GM18858 (cell line): ENCODE results near the gene SLC22A12.

Source experiments
- ATAC-seq: cut with Tn5 transposase; IDR thresholded peaks from one replicate; pipeline ENCODE4 v1.9.1; 2021; ENCODE audit not compliant: unreplicated experiment

The SLC22A12 gene

DNA sequence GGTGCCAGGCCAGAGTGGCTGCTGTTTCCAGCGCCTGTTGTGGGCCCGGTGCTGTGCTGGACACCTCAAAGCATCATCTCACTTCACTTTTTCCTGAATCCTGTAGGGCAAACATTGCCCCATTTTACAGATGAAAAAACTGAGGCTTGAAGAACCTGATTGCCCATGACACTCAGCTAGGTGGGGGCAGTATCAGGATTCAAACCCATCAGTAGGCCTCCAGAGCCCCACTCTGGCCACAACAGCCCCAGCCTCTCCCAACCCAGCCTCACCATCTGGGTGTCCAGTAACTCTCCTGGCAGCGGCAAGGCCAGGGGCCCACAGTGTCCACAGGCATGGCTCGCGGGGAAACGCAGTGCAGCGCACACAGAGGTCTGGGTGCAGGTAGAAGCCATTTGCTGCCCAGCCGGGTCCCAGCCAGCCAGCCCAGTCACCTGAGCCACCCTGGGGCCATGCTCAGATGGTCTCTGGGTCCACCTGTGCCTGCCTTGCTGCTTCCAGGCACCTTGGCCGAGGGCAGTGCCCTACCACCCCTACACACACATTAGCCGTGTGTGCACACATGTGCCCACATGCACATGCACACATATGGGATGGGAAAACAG, 11.5 kb downstream of the SLC22A12 start:
- no peak for ATAC-seq

DNA sequence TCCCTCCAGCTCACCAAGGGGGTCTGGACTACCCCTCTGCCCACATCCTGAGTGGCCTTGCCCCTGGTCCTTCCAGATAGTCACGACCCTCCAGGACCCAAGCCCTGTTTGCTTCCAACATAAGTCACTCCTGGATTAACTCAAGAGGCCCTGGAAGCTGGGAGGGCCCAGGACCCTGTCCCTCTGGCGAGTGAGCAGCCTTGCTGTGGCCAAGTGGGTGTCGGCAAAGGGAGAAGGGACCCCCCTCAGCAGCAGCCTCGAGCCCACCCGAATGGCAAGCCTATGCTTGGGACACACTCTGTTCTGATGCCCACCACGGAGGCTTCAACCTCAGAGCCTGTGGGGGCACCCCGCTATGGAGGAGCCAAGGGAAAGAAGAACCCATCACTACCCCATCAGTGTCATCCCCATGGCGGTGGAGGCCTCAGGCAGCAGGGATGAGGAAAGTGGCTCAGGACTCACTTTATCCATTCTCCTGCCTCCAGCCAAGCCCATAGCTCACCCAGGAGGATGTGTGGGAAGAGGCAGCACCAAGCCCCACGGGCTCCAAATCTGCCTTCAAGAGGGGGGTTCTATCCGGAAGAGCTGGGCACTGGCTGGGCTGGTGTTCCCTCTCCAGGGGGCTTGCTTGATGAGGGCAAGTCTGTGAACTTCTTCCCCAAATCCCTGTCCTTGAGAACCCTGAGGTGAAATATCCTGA, 12.5 kb downstream of the SLC22A12 start:
- no peak for ATAC-seq

DNA sequence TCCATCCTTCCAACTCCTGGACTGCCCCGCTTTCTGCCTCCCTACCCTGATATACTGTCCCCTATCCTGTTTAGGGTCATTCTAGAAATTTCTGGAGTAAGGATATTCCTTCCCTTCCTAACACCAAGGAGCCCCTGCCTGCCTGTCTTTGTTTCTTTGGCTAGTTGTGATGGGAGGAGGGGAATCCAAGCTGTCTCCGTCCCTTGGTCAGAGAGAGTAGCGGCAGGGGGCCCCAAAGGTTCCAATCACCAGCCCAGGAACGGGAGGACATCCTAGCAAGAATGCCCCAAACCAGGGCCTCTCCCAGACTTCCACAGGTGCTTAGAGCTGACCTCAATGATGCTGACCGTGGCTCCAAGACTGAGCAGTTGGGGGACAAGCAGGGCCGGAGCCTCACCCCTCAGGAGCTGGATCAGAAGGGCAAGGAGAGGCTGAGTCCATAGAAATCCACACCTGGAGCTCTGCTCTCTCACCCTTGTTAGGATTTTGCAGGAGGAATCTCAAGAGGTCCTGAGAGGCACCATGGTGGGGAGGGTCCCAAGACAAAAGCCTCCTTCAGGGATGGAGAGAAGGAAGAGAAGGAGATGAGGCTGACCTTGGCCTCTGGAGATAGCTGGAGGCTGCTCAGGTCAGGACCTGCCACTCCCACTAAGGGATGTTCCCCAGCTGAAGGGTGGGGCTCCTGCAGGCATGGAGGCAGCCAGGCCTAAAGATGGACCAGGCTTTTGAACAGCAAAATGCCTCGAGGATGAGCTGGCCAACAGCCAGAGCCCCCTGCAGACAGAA, 13.6 kb downstream of the SLC22A12 start:
- no peak for ATAC-seq

- no peak for ATAC-seq
Measured at GRCh38 chr11:64605244-64605560, 14.2 kb downstream of the SLC22A12 start.

GRCh38 chr11:64605656-64606585, 14.9 kb downstream of the SLC22A12 start:
- ATAC-seq: no peak

GRCh38 chr11:64606796-64607380, 15.9 kb downstream of the SLC22A12 start:
- no peak for ATAC-seq

DNA sequence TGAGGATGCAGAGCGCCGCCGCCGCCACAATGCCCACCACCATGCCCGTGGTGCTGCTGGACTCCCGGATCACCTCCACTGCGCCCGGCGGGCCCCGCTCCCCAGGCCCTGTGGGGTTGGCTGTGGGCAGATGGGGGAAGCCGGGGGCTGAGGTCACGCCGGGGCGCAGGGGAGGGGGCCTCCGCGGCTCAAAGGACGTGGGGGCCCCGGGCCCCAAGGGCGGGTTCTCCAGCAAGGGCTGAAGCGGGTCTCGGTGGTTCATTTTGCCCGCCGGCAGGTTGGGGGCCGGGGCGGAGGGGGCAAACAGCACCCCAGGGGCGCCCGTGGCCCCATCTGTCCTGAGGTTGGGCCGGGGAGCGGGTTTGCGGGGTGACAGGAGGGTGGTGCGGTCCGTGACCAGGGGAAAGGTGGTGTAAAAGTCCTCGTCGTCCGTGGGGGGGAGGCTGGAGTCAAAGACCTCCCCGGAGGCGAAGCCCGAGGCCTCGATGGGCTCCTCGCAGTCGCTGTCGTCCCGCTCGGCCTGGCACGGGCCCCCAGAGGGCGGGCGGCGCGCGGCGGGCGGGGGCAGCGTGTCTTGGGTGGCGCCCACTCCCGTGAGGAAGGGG, 16.5 kb downstream of the SLC22A12 start:
- no peak for ATAC-seq

DNA sequence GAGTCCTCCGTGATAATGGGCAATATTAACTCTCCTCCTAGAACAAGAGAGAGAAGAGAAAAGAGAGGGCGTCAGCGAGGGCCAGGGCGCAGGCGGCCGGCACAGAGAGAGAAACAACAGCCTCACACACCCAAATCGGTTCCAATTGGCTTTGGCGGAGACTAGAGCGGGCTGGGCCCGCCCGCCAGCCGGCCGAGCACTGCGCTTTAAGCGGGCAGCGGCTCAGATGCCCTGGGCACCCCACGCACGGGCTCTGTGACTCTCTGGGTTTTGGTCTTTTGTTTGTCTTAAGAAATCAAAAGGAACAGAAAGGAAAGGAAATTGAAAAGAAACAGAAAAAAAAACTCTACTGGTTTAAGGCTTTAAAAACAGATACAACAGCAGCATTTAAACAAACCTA, 17.0 kb downstream of the SLC22A12 start:
- ATAC-seq: no peak

DNA sequence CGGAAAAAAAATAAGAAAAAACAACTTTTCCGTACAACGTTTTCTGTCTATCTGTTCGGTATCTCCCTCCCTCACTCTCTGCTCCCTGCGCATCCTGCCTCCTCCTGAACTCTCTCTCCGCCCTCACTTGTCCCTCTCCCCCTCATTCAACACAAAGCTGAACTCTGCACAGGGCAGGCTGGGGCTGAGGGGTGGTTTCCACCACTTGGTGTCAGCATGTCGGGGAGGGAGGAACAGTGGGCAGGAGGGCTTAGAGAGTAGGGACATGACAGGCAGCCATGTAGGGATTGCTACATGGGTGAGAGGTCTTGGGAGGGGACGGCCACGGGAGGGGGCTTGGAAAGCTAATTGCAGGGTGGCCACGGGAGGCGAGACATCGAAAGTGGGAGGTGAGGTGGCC, 17.6 kb downstream of the SLC22A12 start:
- no peak for ATAC-seq

DNA sequence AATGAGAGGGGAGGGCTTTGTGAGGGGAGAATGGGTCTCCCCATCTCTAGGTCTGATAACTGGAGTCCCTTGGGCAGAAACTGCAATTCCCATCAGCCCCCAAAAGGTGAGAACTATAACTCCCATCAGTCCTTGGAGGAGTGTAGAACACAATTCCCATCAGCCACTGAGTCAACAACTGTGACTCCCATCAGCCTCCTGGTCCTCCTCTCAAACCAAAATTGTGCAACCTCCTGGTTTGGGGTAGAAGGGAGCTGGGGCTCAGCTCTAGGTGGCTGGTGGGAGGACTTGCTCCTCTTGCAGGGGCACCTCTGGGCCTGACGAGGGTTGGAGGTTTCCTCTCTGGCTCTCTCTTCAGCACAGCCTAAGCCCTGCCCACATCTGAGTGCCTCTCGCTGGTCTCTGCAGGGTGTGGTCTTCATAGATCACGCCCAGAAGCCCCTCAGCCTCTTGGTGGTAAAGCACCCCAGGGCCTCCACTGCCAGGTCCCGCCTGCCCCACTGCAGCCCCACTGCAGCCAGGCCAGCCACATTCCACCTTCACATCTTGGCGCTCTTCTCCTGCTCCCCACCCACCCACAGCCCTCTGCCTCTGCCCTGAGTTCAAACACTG, 18.5 kb downstream of the SLC22A12 start:
- no peak for ATAC-seq

GRCh38 chr11:64610596-64610995, 19.6 kb downstream of the SLC22A12 start:
- no peak for ATAC-seq

GRCh38 chr11:64611176-64611575, 20.2 kb downstream of the SLC22A12 start:
- ATAC-seq: no peak

DNA sequence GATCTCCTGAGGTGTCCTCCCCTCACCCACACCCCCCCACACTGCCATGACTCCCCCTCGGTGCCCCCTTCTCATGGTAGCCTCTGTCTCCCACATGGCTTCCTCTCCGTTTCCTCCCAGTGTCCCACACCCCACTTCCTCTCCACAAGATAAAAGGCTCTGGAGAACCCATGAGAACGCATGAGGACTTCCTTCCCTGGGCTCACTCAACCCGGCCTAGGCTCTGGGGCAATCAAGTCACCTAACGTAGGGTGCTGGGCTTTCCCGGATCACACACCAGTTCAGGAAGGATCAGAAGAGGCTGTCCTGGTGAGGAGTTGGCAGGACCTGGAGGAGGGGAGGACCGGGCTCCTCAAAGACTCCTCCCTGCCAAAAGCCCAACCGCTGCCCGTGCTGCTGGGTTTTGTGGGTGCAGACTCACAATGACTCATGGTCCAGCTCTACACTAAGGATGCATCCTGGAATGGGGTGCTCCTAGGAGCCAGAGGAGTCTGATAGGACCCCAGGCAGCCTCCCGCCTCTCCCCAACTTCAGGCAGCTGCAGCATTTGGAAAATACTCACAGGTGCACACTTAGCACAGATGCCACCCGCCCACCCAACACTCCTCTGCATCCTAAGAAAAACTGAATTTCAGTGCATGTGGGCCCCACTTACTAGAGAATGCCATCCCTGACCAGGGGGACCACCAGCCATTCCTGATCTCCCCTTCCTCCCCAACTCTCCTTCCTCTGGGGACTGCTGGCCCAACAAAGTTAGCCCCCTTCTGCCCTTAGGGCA, 21.0 kb downstream of the SLC22A12 start:
- no peak for ATAC-seq

GRCh38 chr11:64613648-64614047, 22.6 kb downstream of the SLC22A12 start:
- ATAC-seq: no peak

DNA sequence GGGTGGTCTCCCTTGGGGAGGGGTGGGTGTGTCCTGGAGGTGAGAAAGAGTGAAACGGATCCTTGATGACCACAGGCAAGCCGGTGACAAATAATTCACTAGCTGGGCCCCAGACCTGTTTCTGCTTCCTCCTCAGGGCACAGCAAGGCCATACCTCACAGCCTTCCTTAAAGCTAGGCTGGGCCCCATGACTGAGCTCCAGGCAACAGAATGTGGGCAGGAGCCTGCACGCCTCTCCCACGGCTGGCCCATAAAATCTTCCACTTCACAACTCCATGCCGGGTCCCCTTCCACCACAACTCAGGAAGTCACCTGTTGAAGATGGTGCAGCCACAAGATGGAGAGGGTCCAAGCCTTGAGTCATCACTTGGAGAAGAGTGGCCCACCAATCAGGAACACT, 23.9 kb downstream of the SLC22A12 start:
- no peak for ATAC-seq

- ATAC-seq: no peak
Measured at GRCh38 chr11:64616817-64617216, 25.8 kb downstream of the SLC22A12 start.

DNA sequence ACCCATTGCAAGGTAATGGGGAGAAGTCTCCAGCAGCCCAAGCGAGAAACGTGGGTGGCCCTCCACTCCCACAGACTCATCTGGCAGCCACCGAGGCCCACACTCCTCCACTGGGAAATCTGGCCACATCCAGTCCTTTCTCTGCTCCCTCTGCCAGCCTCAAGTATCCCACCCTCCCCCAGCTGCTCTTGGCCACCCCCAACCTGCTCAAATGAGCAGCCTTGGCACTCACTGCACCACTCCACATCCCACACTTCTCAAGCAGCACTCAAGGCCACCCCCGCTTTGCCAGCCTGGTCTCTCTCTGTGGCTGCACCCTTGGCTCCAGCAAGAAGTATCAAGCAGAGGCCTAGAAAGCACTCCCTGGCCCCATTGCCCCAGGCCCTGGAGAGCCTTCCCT, 28.2 kb downstream of the SLC22A12 start:
- ATAC-seq: no peak

DNA sequence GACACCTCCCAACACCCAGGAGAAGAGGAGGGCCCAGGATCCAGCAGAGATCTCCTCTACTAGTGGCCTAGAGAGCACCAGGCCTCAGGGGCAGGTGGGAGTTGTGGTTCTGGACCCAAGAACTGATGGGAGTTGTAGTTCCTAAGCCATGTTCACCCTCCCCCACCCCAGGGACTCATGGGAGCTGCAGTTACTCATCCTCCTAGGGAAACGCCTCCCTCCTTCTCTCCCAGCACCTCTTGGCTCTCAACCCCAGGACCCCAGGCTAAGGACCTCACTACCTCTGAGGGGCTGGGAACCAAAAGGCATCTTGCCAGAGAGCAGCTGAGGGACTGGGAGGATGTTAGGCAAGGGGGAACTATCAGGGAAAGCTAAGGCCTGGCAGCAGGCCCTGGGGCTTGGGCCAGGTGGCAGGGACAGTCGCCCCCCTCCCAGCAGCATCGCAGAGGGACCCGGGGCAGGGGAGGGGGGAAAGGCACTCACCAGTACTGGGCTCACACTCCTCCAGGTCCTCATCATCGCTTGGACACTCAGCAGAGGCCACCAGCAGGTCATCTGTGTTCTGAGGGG, 28.9 kb downstream of the SLC22A12 start:
- no peak for ATAC-seq

DNA sequence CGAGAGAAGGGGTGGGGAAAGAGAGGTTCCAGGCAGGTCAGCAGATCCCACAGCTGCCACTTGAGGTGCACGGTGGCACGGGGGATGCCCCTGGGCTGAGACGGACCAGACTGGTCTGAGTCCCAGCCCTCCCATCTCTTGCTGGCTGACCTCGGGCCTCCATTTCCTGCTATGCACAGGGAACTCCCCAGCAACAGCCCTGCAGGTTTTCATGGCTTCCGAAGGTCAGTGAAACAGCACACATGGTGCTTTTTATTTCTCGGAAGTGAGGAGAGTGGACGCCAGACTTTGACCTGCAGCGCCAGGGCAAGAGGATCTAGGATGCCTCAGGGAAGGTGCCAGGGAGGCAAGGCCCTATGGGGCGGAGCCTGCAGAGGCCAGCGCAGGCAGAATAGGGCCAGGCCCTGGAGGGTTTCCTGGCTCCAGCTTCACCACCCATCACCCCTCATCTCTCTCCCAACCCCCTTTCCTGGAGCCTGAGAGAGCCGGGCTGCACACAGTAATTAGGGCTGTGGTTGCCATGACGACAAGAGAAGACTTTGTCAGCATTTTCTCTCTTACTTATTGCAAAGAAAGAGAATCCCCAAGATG, 29.5 kb downstream of the SLC22A12 start:
- ATAC-seq: no peak
